H9 (cell line): ENCODE measurements around the gene RNASE8. TPM values are rescaled to one million over a fixed set of nuclear protein-coding genes. Genes with fewer than 3 reads are reported as not detected.

Experiments used
- DNase-seq: peaks from one replicate; pipeline ENCODE4 v3.0.0-alpha.2; 2017
- H2AFZ ChIP-seq: one replicate; pipeline ENCODE4 v1.6.1; 2013; ENCODE audit warnings: mild to moderate bottlenecking, low read length, control low read depth, moderate library complexity
- H2AK5ac ChIP-seq: 2 replicates; pipeline ENCODE4 v1.6.1; 2013; ENCODE audit warnings: low read length, control low read depth, mixed read lengths; ENCODE audit not compliant: insufficient read length
- H2BK120ac ChIP-seq: one replicate; pipeline ENCODE4 v1.6.1; 2013; ENCODE audit warnings: low read depth, mild to moderate bottlenecking, low read length, control low read depth, inconsistent platforms; ENCODE audit not compliant: poor library complexity, severe bottlenecking
- H2BK12ac ChIP-seq: 2 replicates; pipeline ENCODE4 v1.6.1; 2013; ENCODE audit warnings: low read length, control low read depth, mixed read lengths, low read depth; ENCODE audit not compliant: insufficient read length
- H2BK15ac ChIP-seq: 2 replicates; pipeline ENCODE4 v1.6.1; 2013; ENCODE audit warnings: low read depth, low read length, control low read depth
- H2BK20ac ChIP-seq: one replicate; pipeline ENCODE4 v1.6.1; 2013; ENCODE audit warnings: low read depth, mild to moderate bottlenecking, low read length, control low read depth, inconsistent platforms; ENCODE audit not compliant: poor library complexity, severe bottlenecking
- H2BK5ac ChIP-seq: 2 replicates; pipeline ENCODE4 v1.6.1; 2013; ENCODE audit warnings: low read length, control low read depth, mixed read lengths; ENCODE audit not compliant: insufficient read length
- H3K14ac ChIP-seq: 2 replicates; pipeline ENCODE4 v1.6.1; 2013; ENCODE audit warnings: low read length, control low read depth; ENCODE audit not compliant: insufficient read depth
- H3K18ac ChIP-seq: 2 replicates; pipeline ENCODE4 v1.6.1; 2013; ENCODE audit warnings: low read depth, mild to moderate bottlenecking, mixed read lengths, low read length, control low read depth; ENCODE audit not compliant: insufficient read length
- H3K23ac ChIP-seq: 2 replicates; pipeline ENCODE4 v1.6.1; 2013; ENCODE audit warnings: low read length, control low read depth, mixed read lengths, low read depth; ENCODE audit not compliant: insufficient read length
- H3K23me2 ChIP-seq: 2 replicates; pipeline ENCODE4 v1.6.1; 2013; ENCODE audit warnings: low read depth, mild to moderate bottlenecking, mixed read lengths, low read length, control low read depth; ENCODE audit not compliant: insufficient read length, poor library complexity, severe bottlenecking
- H3K27ac ChIP-seq: 2 replicates; pipeline ENCODE4 v1.5.1; 2013; ENCODE audit warnings: low read length, control low read depth, mixed read lengths, low read depth; ENCODE audit not compliant: insufficient read length
- H3K27me3 ChIP-seq: 2 replicates; pipeline ENCODE4 v1.6.1; 2013; ENCODE audit warnings: low read length, control low read depth, inconsistent platforms; ENCODE audit not compliant: insufficient read depth
- H3K4ac ChIP-seq: 2 replicates; pipeline ENCODE4 v1.6.1; 2013; ENCODE audit warnings: low read depth, mild to moderate bottlenecking, control low read depth, inconsistent platforms, low read length, moderate library complexity
- H3K4me1 ChIP-seq: 2 replicates; pipeline ENCODE4 v1.6.1; 2013; ENCODE audit warnings: low read length, control low read depth, inconsistent platforms; ENCODE audit not compliant: insufficient read depth
- H3K4me2 ChIP-seq: 2 replicates; pipeline ENCODE4 v1.6.1; 2013; ENCODE audit warnings: low read length, control low read depth, mixed read lengths; ENCODE audit not compliant: insufficient read length, insufficient read depth
- H3K56ac ChIP-seq: 2 replicates; pipeline ENCODE4 v1.6.1; 2013; ENCODE audit warnings: low read depth, mild to moderate bottlenecking, mixed read lengths, low read length, control low read depth; ENCODE audit not compliant: insufficient read length
- H3K79me1 ChIP-seq: 2 replicates; pipeline ENCODE4 v1.6.1; 2013; ENCODE audit warnings: low read depth, mild to moderate bottlenecking, moderate library complexity, low read length, control low read depth, inconsistent platforms; ENCODE audit not compliant: insufficient read depth, poor library complexity, severe bottlenecking
- H3K79me2 ChIP-seq: 2 replicates; pipeline ENCODE4 v1.6.1; 2013; ENCODE audit warnings: low read length, control low read depth, inconsistent platforms; ENCODE audit not compliant: insufficient read depth
- H3K9ac ChIP-seq: 2 replicates; pipeline ENCODE4 v1.6.1; 2013; ENCODE audit warnings: low read length, control low read depth, mixed read lengths; ENCODE audit not compliant: insufficient read length; ENCODE audit errors: extremely low read depth
- H3K9me3 ChIP-seq: one replicate; pipeline ENCODE4 v1.6.1; 2013; ENCODE audit warnings: low read depth, low read length, inconsistent platforms; ENCODE audit not compliant: control insufficient read depth
- H3T11ph ChIP-seq: one replicate; pipeline ENCODE4 v1.6.1; 2013; ENCODE audit warnings: mild to moderate bottlenecking, low read length, control low read depth, inconsistent platforms
- H4K20me1 ChIP-seq: one replicate; pipeline ENCODE4 v1.6.1; 2013; ENCODE audit not compliant: control insufficient read depth, insufficient read length, insufficient read depth
- H4K5ac ChIP-seq: 2 replicates; pipeline ENCODE4 v1.6.1; 2013; ENCODE audit warnings: low read depth, mild to moderate bottlenecking, mixed read lengths, low read length, control low read depth; ENCODE audit not compliant: insufficient read length
- H4K8ac ChIP-seq: replicated peaks from 2 replicates; pipeline ENCODE4 v1.6.1; 2013; ENCODE audit warnings: low read length, control low read depth, mixed read lengths, low read depth; ENCODE audit not compliant: insufficient read length
- H4K91ac ChIP-seq: 2 replicates; pipeline ENCODE4 v1.6.1; 2013; ENCODE audit warnings: low read depth, mild to moderate bottlenecking, moderate library complexity, mixed read lengths, low read length, control low read depth; ENCODE audit not compliant: insufficient read length
- H3K27ac Mint-ChIP-seq, 3 experiments: 2 replicates in 2 of 3; 3 replicates in 1 of 3; pipeline ENCODE4 v1.8.0; 2020 to 2021; ENCODE audit warnings: mixed read lengths in 3 of 3, mild to moderate bottlenecking in 1 of 3, moderate library complexity in 1 of 3
- H3K27me3 Mint-ChIP-seq: 2 replicates; pipeline ENCODE4 v1.8.0; 2021; ENCODE audit warnings: low read depth, mild to moderate bottlenecking, moderate library complexity, mixed read lengths
- H3K36me3 Mint-ChIP-seq, 3 experiments: 2 replicates in 2 of 3; 3 replicates in 1 of 3; pipeline ENCODE4 v1.8.0; 2020 to 2021; ENCODE audit warnings: low read depth in 3 of 3, mixed read lengths in 3 of 3; ENCODE audit not compliant: insufficient read depth in 1 of 3
- H3K4me1 Mint-ChIP-seq, 2 experiments: 2 replicates each; pipeline ENCODE4 v1.8.0; 2020; ENCODE audit warnings: mixed read lengths in 2 of 2
- H3K4me3 Mint-ChIP-seq, 2 experiments: 2 replicates in 1 of 2; 3 replicates in 1 of 2; pipeline ENCODE4 v1.8.0; 2020 to 2021; ENCODE audit warnings: mild to moderate bottlenecking in 2 of 2, mixed read lengths in 2 of 2, moderate library complexity in 1 of 2
- H3K9me3 Mint-ChIP-seq, 2 experiments: 2 replicates in 1 of 2; 3 replicates in 1 of 2; pipeline ENCODE4 v1.8.0; 2020; ENCODE audit warnings: mild to moderate bottlenecking in 2 of 2, mixed read lengths in 2 of 2, moderate library complexity in 1 of 2
- WGBS: extraction: QIAGEN DNeasy Blood & Tissue Kit; methylation state at CpG from one replicate; pipeline ENCODE4 v1.1.7; 2013; ENCODE audit warnings: missing lambda C conversion rate, low lambda C conversion rate, mixed read lengths; ENCODE audit not compliant: insufficient read length; ENCODE audit errors: extremely low coverage; 5-methylcytosine and 5-hydroxymethylcytosine counted together
- total RNA-seq: library from RNA; stranded (reverse); gene quantifications from 2 replicates; pipeline ENCODE4 v1.2.1, GENCODE V29; 2021
- TF ChIP-seq, protein P1 (sequence below): fragments of 200-600 bp; sonication (generic); conservative IDR thresholded peaks from 3 replicates; pipeline ENCODE4 v1.8.0; 2021; ENCODE audit warnings: antibody characterized with exemption, mild to moderate bottlenecking

RNASE8 gene
- total RNA-seq, 1 experiment from 2014 or later, result not detected

DNA sequence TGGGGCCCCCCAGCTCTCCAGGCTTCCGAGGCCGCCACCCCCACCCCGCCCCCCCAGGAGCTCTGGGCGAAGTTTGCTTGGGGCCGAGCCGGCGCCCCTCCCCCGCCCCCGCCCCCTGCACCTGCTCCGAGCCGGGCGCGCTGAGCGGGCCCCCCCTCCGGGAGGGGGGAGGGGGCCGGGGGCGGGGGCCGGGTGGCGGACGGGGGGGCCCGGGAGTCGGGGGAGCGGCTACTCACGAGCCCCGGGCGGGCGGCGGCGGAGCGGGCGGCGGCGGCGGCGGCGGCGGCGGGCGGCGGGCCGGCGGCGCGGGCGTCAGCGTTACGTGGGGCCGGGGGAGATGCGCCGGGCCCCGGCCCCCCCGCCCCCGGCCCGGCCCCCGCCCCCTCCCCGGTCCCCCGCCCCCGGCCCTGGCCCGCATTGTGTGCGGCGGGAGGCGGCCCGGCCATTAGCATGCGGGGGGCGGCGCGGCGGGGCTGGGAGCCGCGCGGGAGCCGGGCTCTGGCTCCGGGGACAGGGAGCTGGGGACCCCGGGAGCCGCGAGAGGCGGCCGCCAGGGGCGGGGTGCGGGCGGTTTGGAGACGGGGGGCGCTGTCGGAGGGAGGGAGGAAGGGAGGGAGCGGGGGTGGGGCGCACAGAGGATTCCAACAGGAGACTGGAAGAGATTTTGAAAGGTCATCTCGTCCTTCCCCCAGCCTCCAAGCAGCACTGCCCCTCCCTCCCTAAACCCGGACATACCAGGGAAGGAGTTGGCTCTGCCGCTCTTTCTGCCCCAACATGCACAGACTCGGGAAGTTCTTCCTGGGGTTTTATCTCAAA lies 40.7 kb downstream of the RNASE8 start, which contains the start of gene ZNF219:
Gene ZNF219, minus strand, starts transcription at position 580 of the 816 bp plus-strand sequence. CDS start 5,064 bp downstream, outside the sequence.
- Mint-ChIP-seq H3K27ac (peak within 1 kb of the TSS; percentile 84 to 96 (median 85)), H3K27me3 (no peaks in the 10 kb centered on the region), H3K9me3 (no peaks in the 10 kb centered on the region; a peak in 1 of 5 replicates), H3K4me3 (peak within 1 kb of the TSS; percentile 79 to 92), H3K36me3 (peaks cover 5 to 10% (median 6%) of the 10 kb centered on the region in 3 experiments), H3K4me1 (peaks cover 75 to 79% of the 10 kb centered on the region in 2 experiments)
- WGBS, result no CpG with 5 or more reads among the region's 90 CpGs
- Histone ChIP-seq H3K9ac (peak within 1 kb of the TSS; percentile 53), H4K5ac (no peak within 1 kb of the TSS), H3K4me2 (peak within 1 kb of the TSS; percentile 73), H3K27me3 (no peaks in the 10 kb centered on the region), H3K56ac (no peak within 1 kb of the TSS), H4K8ac (no peak within 1 kb of the TSS), H4K91ac (no peak within 1 kb of the TSS), H2AK5ac (no peak within 1 kb of the TSS), H2BK20ac (no peak within 1 kb of the TSS), H3K4ac (no peak within 1 kb of the TSS), H3K14ac (peak within 1 kb of the TSS; percentile 85; the same call in 1 of the 2 replicates), H4K20me1 (peaks cover 3% of the 10 kb centered on the region), H2BK5ac (no peak within 1 kb of the TSS), H3T11ph (no peak within 1 kb of the TSS), H3K79me1 (peaks cover 4% of the 10 kb centered on the region), H3K79me2 (peaks cover 12% of the 10 kb centered on the region; the same call in 1 of the 2 replicates), H2AFZ (no peak within 1 kb of the TSS), H3K23me2 (peaks cover 22% of the 10 kb centered on the region), H2BK15ac (no peak within 1 kb of the TSS), H3K4me1 (peaks cover 27% of the 10 kb centered on the region), H2BK120ac (no peak within 1 kb of the TSS), H3K9me3 (no peaks in the 10 kb centered on the region), H3K23ac (no peak within 1 kb of the TSS), H3K18ac (peak within 1 kb of the TSS; percentile 72), H2BK12ac (no peak within 1 kb of the TSS), H3K27ac (no peak within 1 kb of the TSS)
- TF ChIP-seq, protein P1, sequence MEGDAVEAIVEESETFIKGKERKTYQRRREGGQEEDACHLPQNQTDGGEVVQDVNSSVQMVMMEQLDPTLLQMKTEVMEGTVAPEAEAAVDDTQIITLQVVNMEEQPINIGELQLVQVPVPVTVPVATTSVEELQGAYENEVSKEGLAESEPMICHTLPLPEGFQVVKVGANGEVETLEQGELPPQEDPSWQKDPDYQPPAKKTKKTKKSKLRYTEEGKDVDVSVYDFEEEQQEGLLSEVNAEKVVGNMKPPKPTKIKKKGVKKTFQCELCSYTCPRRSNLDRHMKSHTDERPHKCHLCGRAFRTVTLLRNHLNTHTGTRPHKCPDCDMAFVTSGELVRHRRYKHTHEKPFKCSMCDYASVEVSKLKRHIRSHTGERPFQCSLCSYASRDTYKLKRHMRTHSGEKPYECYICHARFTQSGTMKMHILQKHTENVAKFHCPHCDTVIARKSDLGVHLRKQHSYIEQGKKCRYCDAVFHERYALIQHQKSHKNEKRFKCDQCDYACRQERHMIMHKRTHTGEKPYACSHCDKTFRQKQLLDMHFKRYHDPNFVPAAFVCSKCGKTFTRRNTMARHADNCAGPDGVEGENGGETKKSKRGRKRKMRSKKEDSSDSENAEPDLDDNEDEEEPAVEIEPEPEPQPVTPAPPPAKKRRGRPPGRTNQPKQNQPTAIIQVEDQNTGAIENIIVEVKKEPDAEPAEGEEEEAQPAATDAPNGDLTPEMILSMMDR, result peak; percentile 22; the same call in 1 of the 3 replicates
- DNase-seq, result peak; percentile 83
